Lung (tissue), 12 donors: ENCODE measurements around the gene SDK2. TPM values are rescaled to one million over a fixed set of nuclear protein-coding genes. Genes with fewer than 3 reads are reported as not detected.

Source experiments
- ATAC-seq: fragments of 200-7000 bp; cut with Tn5 transposase; one replicate; pipeline ENCODE4 v1.9.1; 2020; ENCODE audit warnings: moderate number of reproducible peaks; ENCODE audit not compliant: insufficient read depth, low FRiP score
- DNase-seq, 3 donors: peaks; one replicate each; pipeline ENCODE4 v3.0.0-alpha.2; 2013 to 2017
- H3K27ac ChIP-seq, 2 donors: one replicate each; pipeline ENCODE4 v1.5.1; 2013; ENCODE audit warnings: mild to moderate bottlenecking in 2 of 2, moderate library complexity in 2 of 2, control low read depth in 1 of 2, inconsistent platforms in 1 of 2, low read depth in 1 of 2, low read length in 1 of 2
- H3K27me3 ChIP-seq, 3 donors: one replicate each; pipeline ENCODE4 v1.5.1; 2013; ENCODE audit warnings: low read length in 2 of 3; ENCODE audit not compliant: control insufficient read depth in 3 of 3, insufficient read depth in 3 of 3
- H3K36me3 ChIP-seq, 4 donors: one replicate each; pipeline ENCODE4 v1.5.1; 2013; ENCODE audit warnings: low read length in 4 of 4, mild to moderate bottlenecking in 1 of 4, moderate library complexity in 1 of 4; ENCODE audit not compliant: control insufficient read depth in 4 of 4, insufficient read depth in 4 of 4
- H3K4me1 ChIP-seq, 5 donors: one replicate each; pipeline ENCODE4 v1.5.1; 2013; ENCODE audit warnings: low read length in 5 of 5, mild to moderate bottlenecking in 2 of 5, moderate library complexity in 1 of 5; ENCODE audit not compliant: control insufficient read depth in 5 of 5, insufficient read depth in 5 of 5
- H3K4me3 ChIP-seq: one replicate; pipeline ENCODE4 v1.5.1; 2013; ENCODE audit warnings: mild to moderate bottlenecking, control low read depth, moderate library complexity
- H3K9ac ChIP-seq, 2 donors: one replicate each; pipeline ENCODE4 v1.5.1; 2013; ENCODE audit warnings: low read length in 2 of 2, control low read depth in 1 of 2; ENCODE audit not compliant: insufficient read depth in 1 of 2
- H3K9me3 ChIP-seq, 4 donors: one replicate each; pipeline ENCODE4 v1.5.1; 2013; ENCODE audit warnings: low read length in 3 of 4, mild to moderate bottlenecking in 1 of 4, moderate library complexity in 1 of 4; ENCODE audit not compliant: control insufficient read depth in 4 of 4, insufficient read depth in 3 of 4
- WGBS, 2 donors: extraction: QIAGEN DNeasy Blood & Tissue Kit; methylation state at CpG; one replicate each; pipeline ENCODE4 v1.1.7; 2013; 5-methylcytosine and 5-hydroxymethylcytosine counted together
- polyA plus RNA-seq, 2 donors: library from polyadenylated mRNA; stranded (reverse); fragments of 200-250 nt; gene quantifications; one replicate each; pipeline ENCODE4 v1.2.1, GENCODE V29; 2013
- total RNA-seq, 2 donors: library from RNA; depleted of rRNA in 1 of 2; stranded (reverse); fragments of >200 nt in 1 of 2; gene quantifications; one replicate each; pipeline ENCODE4 v1.2.1, GENCODE V29; 2014 to 2021
- TF ChIP-seq, protein P1 (sequence below): IDR thresholded peaks from 2 replicates; pipeline ENCODE4 v1.5.1; 2012; ENCODE audit warnings: mild to moderate bottlenecking; ENCODE audit errors: control extremely low read depth, extremely low read depth
- donor health status: control.
- donor health status: control.
- donor health status: Bipolar disorder and iron deficiency.
- donor health status: healthy.
- donor health status: DM: yes; HTN: yes; CAD: no.

SDK2 gene
- total and polyA plus RNA-seq, 4 donors, result 0.91 to 41.7 (median 4.3) TPM

DNA sequence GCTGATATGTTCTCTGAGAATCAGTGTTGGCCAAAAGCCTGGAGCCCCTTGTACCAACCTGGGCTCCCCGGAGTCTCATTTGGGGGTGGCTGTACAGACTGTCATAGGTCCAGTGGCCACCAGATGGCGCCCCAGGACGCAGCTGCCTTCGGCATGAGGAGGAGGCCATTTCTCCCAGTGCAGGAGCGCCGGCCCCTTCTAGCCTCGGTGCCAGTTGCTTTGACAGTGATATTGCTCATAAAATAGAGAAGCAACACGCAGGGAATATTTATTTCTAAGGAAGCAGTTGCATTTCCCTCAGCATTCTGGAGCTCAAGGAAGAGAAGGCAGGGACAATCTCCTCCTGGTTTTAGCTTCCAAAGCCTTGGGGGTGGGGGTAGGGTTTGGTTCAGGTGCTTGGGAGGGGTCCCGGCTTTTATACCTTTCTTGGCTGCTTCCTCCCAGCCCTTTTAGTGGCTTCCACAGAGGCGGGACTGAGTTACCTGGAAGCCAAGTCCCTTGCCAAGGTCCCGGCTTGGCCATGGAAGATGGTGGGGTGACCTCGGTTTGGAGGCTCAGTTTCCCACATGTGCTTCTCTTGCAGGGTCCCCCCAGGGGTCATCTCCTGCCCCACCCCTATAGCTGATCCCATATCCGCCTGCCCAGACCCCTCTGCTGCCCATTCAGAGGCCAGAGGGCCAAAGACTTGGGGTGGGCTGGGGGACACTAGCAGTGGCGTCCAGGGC, 214.6 kb downstream of the SDK2 start:
- no peak overlapping the region for H3K4me3 ChIP-seq
- H3K4me1 ChIP-seq, result peaks cover 0 to 14% (median 3%) of the 10 kb centered on the region in 5 donors
- TF ChIP-seq, protein P1, sequence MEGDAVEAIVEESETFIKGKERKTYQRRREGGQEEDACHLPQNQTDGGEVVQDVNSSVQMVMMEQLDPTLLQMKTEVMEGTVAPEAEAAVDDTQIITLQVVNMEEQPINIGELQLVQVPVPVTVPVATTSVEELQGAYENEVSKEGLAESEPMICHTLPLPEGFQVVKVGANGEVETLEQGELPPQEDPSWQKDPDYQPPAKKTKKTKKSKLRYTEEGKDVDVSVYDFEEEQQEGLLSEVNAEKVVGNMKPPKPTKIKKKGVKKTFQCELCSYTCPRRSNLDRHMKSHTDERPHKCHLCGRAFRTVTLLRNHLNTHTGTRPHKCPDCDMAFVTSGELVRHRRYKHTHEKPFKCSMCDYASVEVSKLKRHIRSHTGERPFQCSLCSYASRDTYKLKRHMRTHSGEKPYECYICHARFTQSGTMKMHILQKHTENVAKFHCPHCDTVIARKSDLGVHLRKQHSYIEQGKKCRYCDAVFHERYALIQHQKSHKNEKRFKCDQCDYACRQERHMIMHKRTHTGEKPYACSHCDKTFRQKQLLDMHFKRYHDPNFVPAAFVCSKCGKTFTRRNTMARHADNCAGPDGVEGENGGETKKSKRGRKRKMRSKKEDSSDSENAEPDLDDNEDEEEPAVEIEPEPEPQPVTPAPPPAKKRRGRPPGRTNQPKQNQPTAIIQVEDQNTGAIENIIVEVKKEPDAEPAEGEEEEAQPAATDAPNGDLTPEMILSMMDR, result peak; percentile 98
- peaks cover 0 to 3% (median 0%) of the 10 kb centered on the region in 4 donors for H3K36me3 ChIP-seq
- no peaks in the 10 kb centered on the region for H3K27me3 ChIP-seq
- H3K27ac ChIP-seq, result no peak overlapping the region
- peak; percentile 88 to 90 (median 89) for DNase-seq
- H3K9ac ChIP-seq, result no peak overlapping the region
- H3K9me3 ChIP-seq, result no peaks in the 10 kb centered on the region
- ATAC-seq, result peak; percentile 76
- WGBS, 2 donors, result 25 to 31% methylated on average over 14 of the region's 14 CpGs

GRCh38 chr17:73427198-73427597, 217.0 kb downstream of the SDK2 start:
- H3K4me1 ChIP-seq, result peaks cover 0 to 14% (median 3%) of the 10 kb centered on the region in 5 donors
- H3K27ac ChIP-seq, result no peak overlapping the region
- H3K9ac ChIP-seq, result no peak overlapping the region
- H3K4me3 ChIP-seq, result no peak overlapping the region
- TF ChIP-seq, protein P1, result no peak
- no peaks in the 10 kb centered on the region for H3K9me3 ChIP-seq
- ATAC-seq (no peak), DNase-seq (peak in 1 of 3 donors; percentile 14)
- H3K36me3 ChIP-seq, result no peaks in the 10 kb centered on the region
- no peaks in the 10 kb centered on the region for H3K27me3 ChIP-seq

- 68 to 76% methylated on average over 6 of the region's 6 CpGs for WGBS, 2 donors
- no peak for DNase-seq
- no peak overlapping the region for H3K4me3 ChIP-seq
- H3K9me3 ChIP-seq, result no peaks in the 10 kb centered on the region
- peaks cover 0 to 3% (median 0%) of the 10 kb centered on the region in 5 donors for H3K4me1 ChIP-seq
- H3K9ac ChIP-seq, result no peak overlapping the region
- no peaks in the 10 kb centered on the region for H3K27me3 ChIP-seq
- H3K27ac ChIP-seq, result no peak overlapping the region
- TF ChIP-seq, protein P1, result no peak
- no peaks in the 10 kb centered on the region for H3K36me3 ChIP-seq
- ATAC-seq, result no peak
Observed at GRCh38 chr17:73424571-73424970, 219.7 kb downstream of the SDK2 start.
